GM12865 (cell line): ENCODE measurements around the gene TSHB.

ENCODE experiments used
- DNase-seq: peaks from one replicate; pipeline ENCODE4 v3.0.0; 2010; ENCODE audit warnings: low read depth
- H3K4me3 ChIP-seq: 2 replicates; pipeline ENCODE4 v1.5.1; 2011; ENCODE audit warnings: mild to moderate bottlenecking, low read depth, low read length, control low read depth
- CTCF ChIP-seq: IDR thresholded peaks from 2 replicates; pipeline ENCODE4 v1.5.1; 2011; ENCODE audit warnings: low read length, control low read depth, low read depth, inconsistent platforms; ENCODE audit not compliant: insufficient read depth; ENCODE audit errors: missing control alignments

TSHB gene

GRCh38 chr1:115064461-115064860, 34.8 kb downstream of the TSHB start:
- no peak for DNase-seq
- TF ChIP-seq CTCF = no peak
- H3K4me3 ChIP-seq = no peak overlapping the region

- no peak overlapping the region for H3K4me3 ChIP-seq
- no peak for TF ChIP-seq CTCF
- DNase-seq = no peak
Observed at GRCh38 chr1:115065021-115065420, 35.4 kb downstream of the TSHB start.

- H3K4me3 ChIP-seq = no peak overlapping the region
- no peak for TF ChIP-seq CTCF
- no peak for DNase-seq
Observed at GRCh38 chr1:115067161-115067859, 37.7 kb downstream of the TSHB start.

- TF ChIP-seq CTCF = no peak
- DNase-seq = no peak
- no peak overlapping the region for H3K4me3 ChIP-seq
Observed at GRCh38 chr1:115068826-115069585, 39.4 kb downstream of the TSHB start.

- no peak overlapping the region for H3K4me3 ChIP-seq
- DNase-seq = no peak
- TF ChIP-seq CTCF = no peak
Observed at GRCh38 chr1:115069659-115070308, 40.2 kb downstream of the TSHB start.

GRCh38 chr1:115071012-115071664, 41.5 kb downstream of the TSHB start:
- no peak overlapping the region for H3K4me3 ChIP-seq
- no peak for TF ChIP-seq CTCF
- no peak for DNase-seq
